ENCODE results near the gene RUBCNL. TPM values are rescaled to one million over a fixed set of nuclear protein-coding genes. Genes with fewer than 3 reads are reported as not detected.

The RUBCNL gene
- total RNA-seq, 1 experiment from 2014 or later: 1.4 TPM

DNA sequence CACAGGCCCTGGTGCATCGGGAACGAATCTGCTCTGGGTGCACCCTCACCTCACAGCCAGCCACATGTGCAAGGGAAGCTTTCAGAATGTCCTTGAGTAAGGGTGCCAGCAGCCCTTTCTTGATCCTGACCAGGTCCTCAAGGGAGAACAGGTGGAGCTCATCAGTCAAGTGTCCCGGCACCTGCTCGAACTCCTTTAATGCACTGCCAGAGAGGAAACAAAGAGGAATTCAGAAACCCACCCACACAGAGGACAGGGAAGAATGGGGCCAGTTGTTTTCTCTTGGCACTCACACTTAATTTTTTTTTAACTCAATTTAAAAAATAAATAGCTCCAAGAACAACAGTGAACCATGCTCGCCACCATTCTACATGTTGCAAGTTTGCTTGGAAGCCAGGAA is 41.7 kb downstream of the RUBCNL start:
- Mint-ChIP-seq H3K4me3 (no peak overlapping the region), H3K27ac (no peak overlapping the region), H3K36me3 (ENCODE audit: insufficient read depth in 1 of 3, low read depth in 3 of 3) (no peaks in the 10 kb centered on the region), H3K9me3 (no peaks in the 10 kb centered on the region), H3K27me3 (ENCODE audit: low read depth) (no peaks in the 10 kb centered on the region), H3K4me1 (0 out of 4 replicates have a peak, but pooled peaks cover 0 to 2% of the 10 kb centered on the region in 2 experiments)
- Histone ChIP-seq H2AK5ac (ENCODE audit: insufficient read length, low read length) (no peak overlapping the region), H2BK120ac (ENCODE audit: low read depth, low read length, poor library complexity, severe bottlenecking) (no peak overlapping the region), H3K9ac (ENCODE audit: extremely low read depth, insufficient read length, low read length) (no peak overlapping the region), H3K56ac (ENCODE audit: insufficient read length, low read depth, low read length) (no peak overlapping the region), H2BK20ac (ENCODE audit: low read depth, low read length, poor library complexity, severe bottlenecking) (no peak overlapping the region), H2BK5ac (ENCODE audit: insufficient read length, low read length) (no peak overlapping the region), H3T11ph (ENCODE audit: low read length) (no peak overlapping the region), H3K79me2 (ENCODE audit: insufficient read depth, low read length) (no peaks in the 10 kb centered on the region), H3K9me3 (ENCODE audit: control insufficient read depth, low read depth, low read length) (no peaks in the 10 kb centered on the region), H4K5ac (ENCODE audit: insufficient read length, low read depth, low read length) (no peak overlapping the region), H3K4me1 (ENCODE audit: insufficient read depth, low read length) (no peaks in the 10 kb centered on the region), H3K27ac (ENCODE audit: insufficient read length, low read depth, low read length) (no peak overlapping the region), H4K20me1 (ENCODE audit: control insufficient read depth, insufficient read depth, insufficient read length) (no peaks in the 10 kb centered on the region), H3K4ac (ENCODE audit: low read depth, low read length) (no peak overlapping the region), H4K91ac (ENCODE audit: insufficient read length, low read depth, low read length) (no peak overlapping the region), H2BK12ac (ENCODE audit: insufficient read length, low read depth, low read length) (no peak overlapping the region), H3K14ac (ENCODE audit: insufficient read depth, low read length) (no peak overlapping the region), H4K8ac (replicated peaks; ENCODE audit: insufficient read length, low read depth, low read length) (no peak overlapping the region), H2AFZ (ENCODE audit: low read length) (no peak overlapping the region), H3K23me2 (ENCODE audit: insufficient read length, low read depth, low read length, poor library complexity, severe bottlenecking) (no peaks in the 10 kb centered on the region), H3K4me2 (ENCODE audit: insufficient read depth, insufficient read length, low read length) (no peak overlapping the region), H3K79me1 (ENCODE audit: insufficient read depth, low read depth, low read length, poor library complexity, severe bottlenecking) (no peaks in the 10 kb centered on the region), H3K27me3 (ENCODE audit: insufficient read depth, low read length) (no peaks in the 10 kb centered on the region), H3K23ac (ENCODE audit: insufficient read length, low read depth, low read length) (no peak overlapping the region), H2BK15ac (ENCODE audit: low read depth, low read length) (no peak overlapping the region), H3K18ac (ENCODE audit: insufficient read length, low read depth, low read length) (no peak overlapping the region)
- no peak for DNase-seq
- WGBS (ENCODE audit: extremely low coverage, insufficient read length, low lambda C conversion rate): no CpG with 5 or more reads among the region's 5 CpGs
- no peak for TF ChIP-seq CTCF (conservative IDR thresholded peaks at IDR 0.05)
